DND-41 (cell line): ENCODE measurements around the gene PPP1R13B.

Source experiments
- ATAC-seq: fragments of 200-7000 bp; cut with Tn5 transposase; 3 replicates; pipeline ENCODE4 v1.9.1; 2021; ENCODE audit warnings: low read depth; ENCODE audit not compliant: insufficient read depth
- DNase-seq: peaks from one replicate; pipeline ENCODE4 v3.0.0-alpha.2; 2020
- H2AFZ ChIP-seq: 2 replicates; pipeline ENCODE4 v1.6.0; 2012; ENCODE audit warnings: low read depth, low read length
- H3K27ac ChIP-seq: 2 replicates; pipeline ENCODE4 v1.5.1; 2012; ENCODE audit warnings: low read length, inconsistent platforms
- H3K27me3 ChIP-seq: fragments of 200-600 bp; sonication (generic); 2 replicates; pipeline ENCODE4 v1.6.0; 2012; ENCODE audit warnings: low read length, mild to moderate bottlenecking, inconsistent platforms; ENCODE audit not compliant: insufficient read depth, poor library complexity
- H3K36me3 ChIP-seq: 2 replicates; pipeline ENCODE4 v1.5.1; 2012; ENCODE audit warnings: low read length, inconsistent platforms; ENCODE audit not compliant: insufficient read depth
- H3K4me1 ChIP-seq: 2 replicates; pipeline ENCODE4 v1.5.1; 2012; ENCODE audit warnings: mild to moderate bottlenecking, low read length; ENCODE audit not compliant: insufficient read depth
- H3K4me2 ChIP-seq: 2 replicates; pipeline ENCODE4 v1.6.0; 2012; ENCODE audit warnings: mild to moderate bottlenecking, moderate library complexity, low read length, inconsistent platforms; ENCODE audit not compliant: insufficient read depth
- H3K4me3 ChIP-seq, 2 experiments: fragments of 200-600 bp in 1 of 2; shearing (Covaris generic) in 1 of 2; 2 replicates each; pipeline ENCODE4 v1.5.1; 2012 to 2016; ENCODE audit warnings: inconsistent platforms in 2 of 2, low read length in 2 of 2, mild to moderate bottlenecking in 2 of 2, low read depth in 1 of 2, moderate library complexity in 1 of 2
- H3K79me2 ChIP-seq: 2 replicates; pipeline ENCODE4 v1.6.0; 2012; ENCODE audit warnings: low read length, inconsistent platforms; ENCODE audit not compliant: insufficient read depth
- H3K9ac ChIP-seq: 2 replicates; pipeline ENCODE4 v1.6.0; 2012; ENCODE audit warnings: low read depth, mild to moderate bottlenecking, inconsistent platforms, low read length, moderate library complexity
- H3K9me3 ChIP-seq: 2 replicates; pipeline ENCODE4 v1.5.1; 2012; ENCODE audit warnings: low read length, moderate library complexity, mild to moderate bottlenecking, inconsistent platforms; ENCODE audit not compliant: insufficient read depth, severe bottlenecking
- H4K20me1 ChIP-seq: 2 replicates; pipeline ENCODE4 v1.6.0; 2012; ENCODE audit warnings: low read length; ENCODE audit not compliant: insufficient read depth
- CTCF ChIP-seq: IDR thresholded peaks from 2 replicates; pipeline ENCODE4 v1.5.1; 2012; ENCODE audit warnings: borderline replicate concordance, low read length, moderate library complexity, mild to moderate bottlenecking; ENCODE audit not compliant: poor library complexity, severe bottlenecking; ENCODE audit errors: extremely low read depth
- EZH2 ChIP-seq: IDR thresholded peaks from 3 replicates; pipeline ENCODE4 v1.6.1; 2012; ENCODE audit warnings: borderline replicate concordance, low read depth, mild to moderate bottlenecking, moderate library complexity, low read length, inconsistent platforms; ENCODE audit not compliant: severe bottlenecking

PPP1R13B gene

GRCh38 chr14:103872481-103873113 is 25.2 kb upstream of the PPP1R13B start:
- Histone ChIP-seq H3K36me3 (no peaks in the 10 kb centered on the region), H2AFZ (no peak overlapping the region), H4K20me1 (no peaks in the 10 kb centered on the region), H3K27ac (no peak overlapping the region), H3K79me2 (no peaks in the 10 kb centered on the region), H3K9me3 (no peaks in the 10 kb centered on the region), H3K9ac (no peak overlapping the region), H3K4me3 (no peak overlapping the region), H3K27me3 (no peaks in the 10 kb centered on the region), H3K4me2 (no peak overlapping the region), H3K4me1 (no peaks in the 10 kb centered on the region)
- no peak for ATAC-seq
- DNase-seq = no peak
- no peak for TF ChIP-seq EZH2
- no peak for TF ChIP-seq CTCF

- H2AFZ ChIP-seq = no peak overlapping the region
- H3K4me2 ChIP-seq = no peak overlapping the region
- H3K36me3 ChIP-seq = no peaks in the 10 kb centered on the region
- no peaks in the 10 kb centered on the region for H3K79me2 ChIP-seq
- H3K4me1 ChIP-seq = no peaks in the 10 kb centered on the region
- DNase-seq (no peak), ATAC-seq (no peak)
- TF ChIP-seq CTCF (no peak), EZH2 (no peak)
- no peak overlapping the region for H3K9ac ChIP-seq
- no peak overlapping the region for H3K27ac ChIP-seq
- H3K27me3 ChIP-seq = no peaks in the 10 kb centered on the region
- no peaks in the 10 kb centered on the region for H3K9me3 ChIP-seq
- H4K20me1 ChIP-seq = no peaks in the 10 kb centered on the region
- H3K4me3 ChIP-seq = no peak overlapping the region
Observed at GRCh38 chr14:103871596-103872480, 24.5 kb upstream of the PPP1R13B start.

GRCh38 chr14:103870891-103871595 is 23.7 kb upstream of the PPP1R13B start:
- Histone ChIP-seq H3K4me1 (no peaks in the 10 kb centered on the region), H3K27me3 (no peaks in the 10 kb centered on the region), H2AFZ (no peak overlapping the region), H3K36me3 (no peaks in the 10 kb centered on the region), H4K20me1 (no peaks in the 10 kb centered on the region), H3K4me3 (no peak overlapping the region), H3K79me2 (no peaks in the 10 kb centered on the region), H3K4me2 (no peak overlapping the region), H3K9ac (no peak overlapping the region), H3K9me3 (no peaks in the 10 kb centered on the region), H3K27ac (no peak overlapping the region)
- ATAC-seq (no peak), DNase-seq (no peak)
- TF ChIP-seq EZH2 = no peak
